ENCODE data around the gene MBD4.

Gene MBD4

GRCh38 chr3:129462361-129462968, 22.7 kb upstream of the MBD4 start:
- DNase-seq, result no peak

- no peak for DNase-seq
Measured at GRCh38 chr3:129461461-129462146, 21.9 kb upstream of the MBD4 start.

GRCh38 chr3:129461022-129461421, 21.3 kb upstream of the MBD4 start:
- no peak for DNase-seq

GRCh38 chr3:129460572-129460971, 20.8 kb upstream of the MBD4 start:
- DNase-seq, result no peak

GRCh38 chr3:129460155-129460554, 20.4 kb upstream of the MBD4 start:
- DNase-seq, result no peak

- DNase-seq, result no peak
Measured at GRCh38 chr3:129453732-129454131, 14.0 kb upstream of the MBD4 start.

GRCh38 chr3:129449279-129450115, 9.7 kb upstream of the MBD4 start:
- no peak for DNase-seq

GRCh38 chr3:129448186-129448895, 8.6 kb upstream of the MBD4 start:
- DNase-seq, result no peak

- no peak for DNase-seq
Measured at GRCh38 chr3:129446926-129447325, 7.2 kb upstream of the MBD4 start.

- no peak for DNase-seq
Measured at GRCh38 chr3:129445471-129445870, 5.7 kb upstream of the MBD4 start.

- no peak for DNase-seq
Measured at GRCh38 chr3:129442947-129443346, 3.2 kb upstream of the MBD4 start.

- DNase-seq, result no peak
Measured at GRCh38 chr3:129442486-129442885, 2.7 kb upstream of the MBD4 start.

GRCh38 chr3:129441782-129442181, 2.0 kb upstream of the MBD4 start:
- peak; percentile 64 for DNase-seq

GRCh38 chr3:129441215-129441614, 1.5 kb upstream of the MBD4 start:
- no peak for DNase-seq

GRCh38 chr3:129440618-129441190, 956 bp upstream of the MBD4 start:
- DNase-seq, result no peak

GRCh38 chr3:129439226-129439816, 427 bp downstream of the MBD4 start:
- peak; percentile 53 for DNase-seq

- DNase-seq, result no peak
Measured at GRCh38 chr3:129435367-129435766, 4.4 kb downstream of the MBD4 start.

GRCh38 chr3:129434140-129434539, 5.6 kb downstream of the MBD4 start:
- no peak for DNase-seq

GRCh38 chr3:129433565-129433964, 6.2 kb downstream of the MBD4 start:
- DNase-seq, result no peak

- DNase-seq, result no peak
Measured at GRCh38 chr3:129432671-129433070, 7.1 kb downstream of the MBD4 start.

- DNase-seq, result no peak
Measured at GRCh38 chr3:129432036-129432435, 7.7 kb downstream of the MBD4 start.

GRCh38 chr3:129429602-129430001, 10.1 kb downstream of the MBD4 start:
- no peak for DNase-seq

- DNase-seq, result no peak
Measured at GRCh38 chr3:129429080-129429451, 10.7 kb downstream of the MBD4 start.

Measured in femur (tissue), 1 donor.